ENCODE measurements around the gene SLC2A1.

SLC2A1 gene

DNA sequence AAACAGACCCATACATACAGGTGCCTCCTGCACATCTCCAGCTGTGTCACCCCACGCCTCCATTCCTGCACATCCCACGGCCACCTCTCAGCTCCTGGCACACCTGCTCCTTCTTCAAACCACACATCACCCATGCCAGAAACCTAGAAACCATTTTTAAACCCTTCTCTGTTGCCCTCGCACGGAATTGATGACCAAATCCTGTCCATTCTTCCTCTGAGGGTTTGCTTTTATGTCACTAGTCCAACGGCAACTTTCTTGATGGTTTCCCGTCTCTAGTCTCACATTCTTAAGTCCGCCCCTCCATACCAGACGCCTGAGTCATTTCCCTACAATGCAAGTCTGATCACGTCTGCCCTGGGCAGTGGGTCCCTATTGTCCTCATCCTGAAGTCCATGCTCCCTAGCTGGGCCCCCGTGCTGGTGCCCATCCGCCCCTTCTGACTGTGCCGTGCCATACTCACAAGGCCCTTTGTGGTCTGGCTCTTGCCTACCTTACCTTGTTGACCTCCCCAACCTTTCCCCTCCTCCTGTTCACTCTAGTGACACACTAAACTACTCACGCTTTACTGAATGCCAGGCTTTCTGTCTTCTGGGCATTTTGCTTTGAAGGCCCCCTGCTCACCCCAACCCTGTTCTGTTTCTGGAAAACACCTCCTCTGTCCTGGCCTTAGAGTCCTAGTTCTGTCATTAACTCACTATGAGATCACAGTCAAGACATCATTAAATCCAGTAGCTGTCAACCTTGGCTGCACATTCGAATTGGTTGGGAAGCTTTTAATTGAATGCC lies 17.6 kb downstream of the SLC2A1 start:
- no peak for DNase-seq

DNA sequence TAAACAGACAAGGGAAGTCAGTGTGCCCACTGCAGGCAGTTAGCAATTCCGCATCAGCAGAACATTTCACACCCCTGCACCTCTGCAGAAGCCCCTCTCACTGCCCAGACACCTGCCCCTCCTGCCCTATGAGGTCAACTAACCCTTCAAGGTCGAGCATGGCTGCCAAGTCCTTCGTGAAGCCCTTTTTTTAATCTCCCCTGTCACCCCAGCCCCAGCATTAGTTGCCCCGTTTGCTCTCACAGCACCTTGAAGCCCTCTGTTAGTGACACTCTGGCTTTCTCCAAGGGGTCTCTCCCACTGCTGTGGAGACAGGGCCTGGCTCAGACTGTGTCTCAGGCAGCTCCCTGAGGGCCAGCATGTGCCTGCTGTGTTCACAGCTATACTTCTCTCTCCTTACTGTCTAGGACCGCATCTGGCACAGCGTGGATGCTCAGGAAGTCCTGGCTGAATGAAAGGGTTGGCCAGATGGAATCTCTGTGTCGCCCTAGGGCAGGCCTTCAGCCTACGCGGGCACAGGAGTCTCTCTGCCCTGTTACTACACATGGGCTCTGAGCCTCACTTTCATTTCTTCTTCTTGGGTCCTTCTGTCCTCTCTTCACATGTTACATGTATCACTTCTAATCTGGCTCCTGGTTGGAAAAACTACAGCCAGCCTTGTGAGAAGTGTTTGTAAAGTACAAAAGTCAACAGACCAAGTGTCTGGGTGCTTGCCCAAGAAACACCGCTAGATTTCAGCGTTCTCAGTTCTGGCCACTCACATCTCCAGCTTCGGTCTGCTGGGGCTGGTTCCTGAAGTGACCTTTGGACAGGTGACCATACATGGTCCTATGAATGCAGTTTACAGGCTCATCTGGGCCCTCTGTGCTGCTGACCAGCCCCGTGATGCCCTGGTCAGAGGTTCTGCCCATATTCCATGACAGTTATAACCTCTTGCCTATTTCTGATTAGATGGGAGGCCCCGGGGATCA lies 19.7 kb downstream of the SLC2A1 start:
- no peak for DNase-seq

DNA sequence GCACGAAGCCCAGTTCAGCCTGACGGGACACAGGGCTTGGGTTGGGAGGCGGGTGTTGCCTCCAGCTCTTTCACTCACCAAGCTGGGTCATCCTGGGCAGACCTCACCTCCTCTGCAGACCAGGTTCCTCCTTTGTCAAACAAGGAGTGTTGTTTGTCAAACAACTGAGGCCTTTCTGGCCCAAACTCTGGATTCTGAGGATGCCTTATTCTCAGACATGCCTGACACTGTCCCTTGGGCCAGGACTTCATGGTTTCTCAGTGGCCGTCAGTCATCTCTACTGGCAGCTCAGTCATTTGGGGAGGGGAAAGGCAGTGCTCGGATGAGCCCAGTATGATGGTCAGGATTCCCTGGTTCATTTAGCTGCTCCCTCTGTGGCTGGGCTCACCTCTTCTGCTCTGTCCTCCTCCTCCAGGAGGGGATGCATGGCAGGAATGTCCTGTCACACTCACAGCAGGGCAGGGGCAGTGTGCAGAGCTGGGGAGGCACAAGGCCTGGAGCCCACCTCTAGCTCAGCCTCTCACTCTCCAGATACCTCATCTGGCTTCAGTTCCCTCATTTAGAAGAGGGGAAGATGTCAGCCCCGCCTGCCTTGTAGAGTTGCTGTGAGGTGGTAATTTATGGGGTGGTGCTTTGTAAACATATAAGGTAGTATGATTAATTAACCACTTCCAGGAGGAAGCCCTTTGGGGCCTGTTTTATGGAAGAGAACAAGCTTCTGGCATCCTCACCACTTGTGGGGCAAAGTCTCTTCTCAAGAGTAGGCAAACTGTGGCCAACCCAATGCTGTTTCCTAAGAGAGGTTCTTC lies 20.6 kb downstream of the SLC2A1 start:
- no peak for DNase-seq

DNA sequence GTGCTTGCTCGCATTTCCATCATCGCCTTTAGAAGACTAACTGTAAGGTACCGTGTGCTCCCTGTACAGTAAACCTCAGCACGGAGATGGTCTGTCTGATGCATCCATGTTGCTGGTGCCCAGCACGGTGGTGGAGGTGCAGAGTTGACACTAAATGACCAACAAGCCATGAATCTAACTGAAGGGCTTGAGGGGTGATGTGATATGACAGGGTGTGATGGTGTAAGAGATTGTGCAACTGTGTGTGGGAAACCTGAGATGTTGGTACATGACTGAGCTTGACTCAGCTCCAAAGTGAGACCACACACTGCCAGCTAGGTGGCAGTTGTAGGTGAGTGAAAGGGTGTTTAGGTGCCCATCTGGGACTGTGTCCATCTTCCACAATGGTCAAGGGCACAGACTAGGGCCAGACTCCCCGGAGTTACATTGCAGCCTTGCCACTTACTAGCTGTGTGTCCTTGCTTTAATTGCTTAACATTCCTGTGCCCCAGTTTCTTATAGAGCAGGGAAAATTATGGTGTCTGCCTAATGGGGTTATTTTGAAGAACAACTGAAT lies 21.4 kb downstream of the SLC2A1 start:
- DNase-seq = no peak

DNA sequence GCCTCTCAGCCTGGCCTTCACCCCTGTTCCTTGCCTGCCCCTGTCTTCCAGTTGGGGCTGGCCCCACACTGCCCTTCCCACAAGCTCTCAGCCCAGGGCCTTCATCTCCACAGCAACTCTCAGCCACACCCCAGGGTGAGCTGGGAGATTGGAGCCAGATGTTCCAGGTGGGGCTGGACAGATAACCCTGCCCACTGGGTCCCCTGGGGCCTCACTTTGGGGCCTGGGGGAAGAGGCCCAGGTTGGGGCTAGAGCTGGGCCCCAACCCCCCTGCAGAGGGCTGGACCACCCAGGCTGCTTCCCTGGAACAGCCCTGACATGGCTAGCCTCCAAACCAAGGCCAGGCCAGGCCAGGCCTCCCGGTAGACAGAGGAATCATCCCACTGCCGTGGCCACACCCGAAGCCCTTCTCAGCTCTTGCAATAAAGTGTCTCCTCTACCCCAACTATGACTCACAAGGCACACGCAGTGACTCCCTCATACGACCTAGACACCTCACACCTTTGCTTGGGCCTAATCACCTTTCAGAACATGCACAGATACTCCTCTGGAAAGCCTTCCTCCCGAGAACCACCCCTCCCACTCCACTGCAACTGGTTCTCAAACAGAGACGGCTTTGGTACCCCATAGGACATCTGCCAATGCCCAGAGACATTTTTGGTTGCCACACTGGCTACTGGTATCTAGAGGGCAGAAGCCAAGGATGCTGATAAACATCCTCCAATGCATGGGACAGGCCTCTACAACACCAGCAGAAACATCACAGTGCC lies 22.2 kb downstream of the SLC2A1 start:
- DNase-seq = no peak

DNA sequence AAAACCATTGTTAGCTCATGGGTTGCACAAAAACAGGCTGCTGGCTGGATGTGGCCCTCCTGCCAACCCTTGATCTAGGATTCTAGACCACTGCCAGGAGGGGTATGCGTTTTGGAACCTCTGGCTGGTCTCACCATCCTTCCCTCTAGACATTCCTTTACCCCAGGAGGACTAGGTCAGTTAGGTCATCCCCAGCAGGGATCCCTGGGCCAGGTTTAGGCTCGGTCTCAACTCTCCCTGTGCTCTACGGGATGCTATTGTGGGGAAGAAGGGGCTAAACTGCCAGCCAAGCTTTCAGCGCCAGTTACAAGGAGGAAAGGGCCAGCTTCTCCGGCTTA lies 22.7 kb downstream of the SLC2A1 start:
- DNase-seq = no peak

DNA sequence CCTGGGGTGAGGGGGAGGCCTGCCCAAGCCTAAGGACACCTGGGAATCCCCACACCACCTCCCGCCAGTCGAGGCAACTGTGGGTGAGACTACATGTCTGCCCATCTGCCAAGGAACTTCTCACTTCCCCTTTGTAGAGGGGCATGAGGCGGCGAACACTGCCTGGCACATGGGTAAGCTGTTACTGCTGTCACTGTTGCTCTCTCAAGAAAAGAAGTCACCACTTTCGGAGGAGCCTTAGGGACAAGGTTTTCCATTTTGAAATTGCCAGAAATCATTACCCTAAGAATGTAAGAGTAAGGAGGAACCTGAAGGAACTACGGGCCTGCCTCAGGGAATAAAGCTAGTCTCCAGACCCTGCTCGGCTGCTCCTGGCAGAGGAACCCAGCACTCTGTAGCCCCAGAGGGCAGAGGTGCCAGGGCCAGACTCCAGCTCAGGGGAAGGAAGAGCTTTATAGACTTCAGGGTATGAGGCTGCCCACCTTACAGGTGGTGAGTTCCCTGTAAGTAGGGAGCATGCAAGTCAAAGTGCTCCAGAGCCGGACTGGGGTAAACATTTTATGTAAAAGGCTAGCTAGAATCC lies 23.3 kb downstream of the SLC2A1 start:
- no peak for DNase-seq

DNA sequence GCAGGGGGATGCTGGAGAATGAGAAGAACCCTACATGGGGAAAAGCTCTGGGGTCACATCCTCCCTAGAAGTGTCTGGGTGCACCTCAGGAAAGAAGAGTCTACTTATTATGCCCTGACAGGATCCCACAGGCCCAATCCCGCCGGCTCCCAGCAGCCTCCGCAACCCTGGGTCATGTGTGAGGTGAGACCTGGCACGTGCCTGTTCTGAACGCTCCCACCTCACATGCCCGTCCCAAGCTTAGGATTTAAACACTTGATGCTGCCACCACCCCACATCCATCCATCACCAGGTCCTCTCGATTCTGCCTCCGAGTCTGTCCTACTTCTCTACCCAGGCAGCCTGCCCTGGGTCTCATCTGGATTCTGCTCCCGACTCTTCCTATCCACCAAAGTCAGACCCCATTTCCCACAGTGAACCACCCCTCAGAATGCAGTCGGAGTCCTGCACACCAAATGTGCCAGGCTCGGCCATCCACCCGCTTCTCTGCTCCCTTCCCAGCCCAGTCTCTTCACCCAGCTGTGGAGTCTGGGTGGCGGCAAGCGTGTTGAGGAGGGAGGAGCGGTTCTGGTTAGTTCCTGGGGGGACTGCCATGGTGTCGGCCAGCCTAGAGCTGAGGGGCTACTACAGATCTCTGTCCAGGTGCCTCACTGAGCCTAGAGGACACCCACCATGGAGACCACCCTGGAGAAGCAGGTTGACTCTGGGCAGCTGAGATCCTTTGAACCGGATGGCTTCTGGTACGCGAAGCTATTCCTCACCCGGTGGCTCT lies 23.9 kb downstream of the SLC2A1 start:
- DNase-seq = no peak

DNA sequence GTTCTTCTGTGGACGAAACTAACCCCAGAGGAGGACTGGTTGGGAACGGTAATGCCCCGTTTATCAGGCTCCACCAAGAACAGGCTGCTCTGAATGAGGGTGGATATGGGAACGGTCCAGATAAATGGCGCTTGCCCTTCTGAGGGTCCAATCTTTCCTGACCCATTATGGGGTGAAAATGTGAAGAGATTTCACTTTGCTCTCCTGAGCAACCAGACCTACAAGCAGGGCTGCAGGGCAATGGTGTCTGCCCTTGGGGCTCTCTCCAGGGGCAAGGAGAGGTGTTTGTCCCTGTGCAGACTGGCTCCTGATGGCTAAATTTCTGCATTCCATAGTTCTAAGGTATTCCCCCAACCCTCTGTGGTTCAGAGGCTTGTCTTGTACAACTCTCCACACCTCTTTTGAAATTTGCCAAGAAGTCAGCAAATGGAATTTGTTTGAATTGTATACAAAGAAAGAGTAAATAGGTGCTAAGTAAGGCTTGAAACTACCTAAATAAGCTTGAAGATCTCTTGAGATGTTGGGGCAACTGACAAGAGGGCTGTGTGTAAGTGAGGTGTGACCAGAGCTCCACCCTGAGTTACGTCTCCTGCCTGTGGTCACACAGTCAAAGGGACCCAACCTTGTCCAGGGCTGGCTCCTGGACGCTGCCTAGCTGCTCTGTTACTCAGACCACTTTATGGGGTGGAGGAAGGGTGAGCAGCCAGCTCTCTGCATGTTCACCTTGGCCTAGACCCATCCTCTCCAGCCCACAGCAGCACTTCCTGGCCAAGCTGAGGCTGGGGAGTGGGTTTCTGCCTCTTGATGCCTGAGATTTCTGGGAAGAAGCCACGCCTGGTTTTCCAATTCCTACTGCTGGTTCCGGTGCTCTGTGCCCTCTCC lies 24.8 kb downstream of the SLC2A1 start:
- DNase-seq = no peak

DNA sequence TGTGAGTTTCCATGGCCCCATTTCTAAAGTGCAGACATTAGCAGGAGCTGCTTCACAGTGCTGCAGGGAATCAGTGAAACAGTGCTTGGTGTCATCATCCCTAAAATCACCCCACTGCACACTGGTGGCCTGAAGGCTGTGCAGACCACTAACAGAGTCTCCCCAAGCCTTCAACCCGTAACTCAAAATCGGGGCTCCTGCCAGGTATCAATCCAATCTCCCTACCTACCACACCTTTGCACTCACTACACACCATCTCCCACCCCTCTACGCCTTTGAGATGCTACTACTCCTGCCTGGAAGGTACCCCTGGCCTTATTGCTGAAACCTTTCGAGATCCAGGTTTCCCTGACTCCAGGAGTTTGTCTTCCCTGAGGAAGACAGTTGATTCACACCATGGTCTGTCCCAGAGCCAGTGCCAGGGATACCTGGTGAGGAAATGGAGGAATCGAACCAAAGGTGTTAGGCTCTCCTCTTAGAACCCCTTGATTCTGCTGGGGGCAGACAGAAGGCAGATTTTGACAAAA lies 25.5 kb downstream of the SLC2A1 start:
- DNase-seq = no peak

DNA sequence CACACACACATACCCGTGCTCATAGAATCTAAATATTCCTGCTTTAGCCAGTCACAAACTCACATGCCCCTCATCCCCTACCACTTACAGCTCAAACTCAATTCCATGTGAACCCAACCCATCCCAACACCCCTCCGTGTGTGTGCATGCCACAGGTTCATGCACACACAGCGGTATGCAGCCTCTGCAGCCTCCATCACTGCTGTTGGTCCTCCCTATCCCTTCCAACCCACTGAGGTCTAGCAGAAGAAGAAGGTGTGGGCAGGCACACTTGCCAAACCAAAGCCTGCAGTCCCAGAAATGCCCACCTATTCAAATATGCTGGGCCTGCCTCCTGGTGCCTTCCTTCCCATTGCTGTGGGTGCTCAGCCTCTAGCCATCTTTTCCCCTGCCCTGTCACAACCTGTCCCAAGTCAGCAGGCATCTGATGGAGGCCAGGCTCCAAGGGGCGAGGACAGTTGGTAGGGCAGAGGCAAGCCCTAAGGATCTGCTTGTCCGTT lies 26.2 kb downstream of the SLC2A1 start:
- DNase-seq = no peak

DNA sequence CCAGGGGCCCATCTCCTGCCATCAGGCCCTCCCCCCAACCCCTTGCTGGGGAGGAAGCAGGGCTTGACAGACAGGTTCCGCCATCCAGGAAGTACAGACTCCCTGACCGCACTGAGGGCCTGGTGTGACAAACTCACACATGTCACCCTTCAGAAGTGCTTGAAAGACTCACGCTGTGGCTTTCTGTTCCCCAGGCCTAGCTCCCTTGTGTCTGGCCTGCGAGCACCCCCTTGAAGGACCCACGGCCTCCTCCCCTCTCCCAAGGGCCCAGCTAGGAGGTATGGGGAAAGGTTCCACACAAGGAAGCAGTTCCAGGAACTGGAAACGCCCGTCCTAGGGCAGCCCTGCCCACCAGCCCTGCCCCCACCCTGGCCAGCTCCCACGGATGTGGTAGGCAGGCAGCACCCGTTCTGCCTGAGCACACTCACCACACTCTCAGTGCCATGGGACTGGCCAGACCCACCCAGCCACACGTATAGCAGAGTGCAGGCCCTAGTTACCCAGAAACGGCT lies 26.7 kb downstream of the SLC2A1 start:
- no peak for DNase-seq

DNA sequence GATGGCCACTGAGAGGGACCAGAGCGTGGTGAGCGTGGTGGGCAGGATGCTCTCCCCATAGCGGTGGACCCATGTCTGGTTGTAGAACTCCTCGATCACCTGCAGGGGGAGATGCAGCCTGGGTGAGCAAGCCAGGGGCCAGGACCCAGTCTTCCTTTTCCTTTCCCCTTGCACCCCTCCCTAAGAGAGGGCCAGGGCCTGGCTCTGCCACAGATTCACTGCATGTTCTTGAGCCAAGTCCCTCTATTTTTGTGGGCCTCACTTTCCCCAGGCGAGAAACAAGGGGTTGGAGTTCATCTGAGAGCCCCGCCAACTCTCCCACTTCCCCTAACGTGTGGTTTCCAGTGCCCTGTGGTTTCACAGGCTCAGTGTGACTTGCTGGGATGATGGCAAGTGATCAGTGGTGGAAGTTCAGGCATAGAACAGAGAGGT lies 27.5 kb downstream of the SLC2A1 start:
- DNase-seq = peak; percentile 6

DNA sequence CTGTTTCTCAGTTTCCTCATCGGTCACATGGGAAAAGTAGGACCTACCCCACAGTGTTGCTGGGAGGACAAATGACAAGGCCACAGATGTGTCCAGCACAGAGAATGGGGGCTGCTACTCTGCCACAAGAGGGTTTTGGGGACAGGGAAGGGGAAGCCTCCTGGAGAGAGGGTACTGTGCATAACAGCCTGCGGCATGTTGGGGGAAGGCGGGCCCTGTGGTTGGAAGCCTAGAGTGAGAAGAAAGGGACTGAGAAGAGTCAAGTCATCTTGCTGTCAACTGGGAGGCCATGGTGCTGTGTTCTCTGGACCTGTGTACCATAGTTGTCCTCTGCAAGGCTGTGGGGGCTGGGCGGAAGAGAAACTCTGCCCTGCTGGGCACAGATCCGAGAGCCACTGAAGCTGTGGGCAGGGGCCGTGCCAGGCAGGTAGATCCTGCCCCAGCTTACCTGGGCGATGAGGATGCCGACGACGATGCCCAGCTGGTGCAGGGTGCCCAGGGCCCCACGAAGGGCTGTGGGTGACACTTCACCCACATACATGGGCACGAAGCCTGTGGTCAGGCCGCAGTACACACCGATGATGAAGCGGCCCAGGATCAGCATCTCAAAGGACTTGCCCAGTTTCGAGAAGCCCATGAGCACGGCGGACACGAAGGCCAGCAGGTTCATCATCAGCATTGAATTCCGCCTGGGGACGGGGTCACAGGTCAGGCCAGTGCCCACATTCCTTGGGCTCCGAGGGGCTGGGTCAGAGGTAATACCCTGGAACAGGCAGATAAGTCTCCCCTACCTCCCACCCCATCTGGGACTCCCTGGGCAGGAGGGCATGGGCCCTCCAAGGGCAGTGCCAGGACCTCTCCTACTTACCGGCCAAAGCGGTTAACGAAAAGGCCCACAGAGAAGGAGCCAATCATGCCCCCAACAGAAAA lies 28.2 kb downstream of the SLC2A1 start:
- DNase-seq = no peak

DNA sequence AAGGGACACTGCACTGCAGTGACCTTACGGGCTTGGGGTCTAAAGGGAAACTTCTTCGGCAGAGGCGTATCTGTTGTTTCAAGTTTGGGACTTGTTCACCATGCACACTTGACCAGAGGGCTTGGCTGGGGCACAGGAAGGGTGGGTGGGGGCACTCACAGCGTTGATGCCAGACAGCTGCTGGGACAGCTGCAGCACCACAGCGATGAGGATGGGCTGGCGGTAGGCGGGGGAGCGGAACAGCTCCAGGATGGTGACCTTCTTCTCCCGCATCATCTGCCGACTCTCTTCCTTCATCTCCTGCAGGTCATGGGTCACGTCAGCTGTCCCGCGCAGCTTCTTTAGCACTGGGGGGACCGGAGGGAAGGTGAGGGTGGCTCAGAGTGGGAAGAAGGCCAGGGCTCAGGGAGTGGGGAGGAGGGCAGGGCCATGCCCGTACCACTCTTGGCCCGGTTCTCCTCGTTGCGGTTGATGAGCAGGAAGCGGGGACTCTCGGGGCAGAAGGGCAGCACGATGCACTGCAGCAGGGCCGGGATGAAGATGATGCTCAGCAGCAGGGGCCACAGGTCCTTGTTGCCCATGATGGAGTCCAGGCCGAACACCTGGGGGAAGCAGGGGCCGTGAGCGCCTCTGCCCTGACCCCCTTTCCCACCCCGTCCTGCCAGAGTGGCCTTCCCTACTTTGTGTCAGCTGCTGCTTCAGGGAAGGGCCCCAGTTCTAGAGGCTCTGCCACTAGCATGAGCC lies 29.1 kb downstream of the SLC2A1 start:
- no peak for DNase-seq

DNA sequence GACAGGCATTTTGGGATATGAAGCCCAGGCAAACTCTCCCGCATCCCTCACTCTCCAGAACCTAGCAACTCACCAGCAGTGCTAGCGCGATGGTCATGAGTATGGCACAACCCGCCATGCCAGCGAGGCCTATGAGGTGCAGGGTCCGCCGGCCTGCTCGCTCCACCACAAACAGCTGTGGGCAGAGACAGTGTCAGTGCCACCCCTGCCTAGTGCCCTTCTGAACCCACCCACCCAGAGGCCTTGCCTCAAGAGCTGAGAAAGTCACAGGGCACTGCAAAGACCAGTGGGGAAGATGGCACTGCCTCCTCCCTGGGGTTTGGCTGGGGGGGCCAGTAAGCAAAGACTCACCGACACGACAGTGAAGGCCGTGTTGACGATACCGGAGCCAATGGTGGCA lies 29.8 kb downstream of the SLC2A1 start:
- no peak for DNase-seq

DNA sequence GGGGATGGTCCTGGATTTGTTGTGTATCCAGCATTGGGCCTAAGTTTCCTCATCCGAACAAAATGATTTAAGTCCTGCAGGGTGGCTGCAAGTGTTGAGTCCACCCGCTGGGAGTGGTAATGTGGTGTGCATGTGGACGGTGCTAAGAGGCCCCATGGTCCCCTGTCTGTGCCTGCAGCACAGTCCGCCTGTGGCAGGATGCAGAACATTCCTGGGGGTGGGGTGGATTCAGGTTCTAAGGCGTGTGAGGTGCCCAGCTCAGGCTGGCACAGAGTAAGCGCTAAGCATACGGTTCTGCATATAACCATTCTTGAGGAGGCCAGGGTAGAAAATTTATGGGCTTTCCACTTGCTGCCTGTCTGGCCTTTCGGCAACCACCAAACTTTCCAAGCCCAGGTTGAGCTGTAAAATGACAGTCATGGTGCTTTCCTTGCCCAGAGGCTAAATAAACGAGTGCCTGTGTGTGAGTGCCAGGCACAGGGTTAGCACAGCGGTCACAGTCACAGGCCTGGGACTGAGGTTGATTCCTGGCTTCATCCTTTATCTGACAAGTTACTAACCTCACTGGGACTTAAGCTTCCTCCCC lies 30.7 kb downstream of the SLC2A1 start:
- no peak for DNase-seq

All from NCI-H146 (cell line).